ENCODE data around the gene GRK5.
A peak's percentile ranks its signal among the peaks of the same experiment; 100 is the strongest.

Gene GRK5

DNA sequence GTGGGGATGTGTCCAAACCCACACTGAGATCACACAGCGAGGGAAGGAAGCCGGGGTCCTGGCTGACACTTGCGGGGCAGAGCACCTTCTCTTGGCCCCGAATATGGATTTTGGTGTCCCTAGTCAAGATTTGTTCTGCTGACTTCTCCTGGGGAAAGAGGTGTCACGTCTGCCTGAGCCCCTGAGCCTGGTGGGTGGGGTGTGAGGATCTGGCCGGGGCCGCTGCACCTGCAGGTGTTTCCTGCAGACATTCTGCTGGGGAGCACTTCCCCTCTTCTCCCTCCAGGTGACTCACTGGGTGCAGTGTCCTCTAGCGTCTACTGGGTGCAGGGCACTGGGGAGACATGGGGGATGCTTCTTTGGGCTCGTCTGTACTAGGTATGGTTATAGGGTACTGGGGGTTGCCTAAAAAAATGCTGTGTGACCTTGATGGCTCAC lies 99.2 kb downstream of the GRK5 start:
- TF ChIP-seq CTCF (IDR thresholded peaks at IDR 0.05; ENCODE audit: low read depth, low read length), result 0 out of 2 replicates have a peak, but pooled peaks have one; percentile 13
- no peak overlapping the region for H3K4me3 ChIP-seq (ENCODE audit: low read depth, low read length)

GRCh38 chr10:119306986-119307392 lies 99.6 kb downstream of the GRK5 start:
- H3K4me3 ChIP-seq (ENCODE audit: low read depth, low read length), result no peak overlapping the region

GRCh38 chr10:119308089-119308488 lies 100.7 kb downstream of the GRK5 start:
- TF ChIP-seq CTCF (IDR thresholded peaks at IDR 0.05; ENCODE audit: low read depth, low read length), result no peak

More at GRCh38 chr10:119306986-119307392, 99.6 kb downstream of the GRK5 start:
- no peak for TF ChIP-seq CTCF (IDR thresholded peaks at IDR 0.05; ENCODE audit: low read depth, low read length)

DNA sequence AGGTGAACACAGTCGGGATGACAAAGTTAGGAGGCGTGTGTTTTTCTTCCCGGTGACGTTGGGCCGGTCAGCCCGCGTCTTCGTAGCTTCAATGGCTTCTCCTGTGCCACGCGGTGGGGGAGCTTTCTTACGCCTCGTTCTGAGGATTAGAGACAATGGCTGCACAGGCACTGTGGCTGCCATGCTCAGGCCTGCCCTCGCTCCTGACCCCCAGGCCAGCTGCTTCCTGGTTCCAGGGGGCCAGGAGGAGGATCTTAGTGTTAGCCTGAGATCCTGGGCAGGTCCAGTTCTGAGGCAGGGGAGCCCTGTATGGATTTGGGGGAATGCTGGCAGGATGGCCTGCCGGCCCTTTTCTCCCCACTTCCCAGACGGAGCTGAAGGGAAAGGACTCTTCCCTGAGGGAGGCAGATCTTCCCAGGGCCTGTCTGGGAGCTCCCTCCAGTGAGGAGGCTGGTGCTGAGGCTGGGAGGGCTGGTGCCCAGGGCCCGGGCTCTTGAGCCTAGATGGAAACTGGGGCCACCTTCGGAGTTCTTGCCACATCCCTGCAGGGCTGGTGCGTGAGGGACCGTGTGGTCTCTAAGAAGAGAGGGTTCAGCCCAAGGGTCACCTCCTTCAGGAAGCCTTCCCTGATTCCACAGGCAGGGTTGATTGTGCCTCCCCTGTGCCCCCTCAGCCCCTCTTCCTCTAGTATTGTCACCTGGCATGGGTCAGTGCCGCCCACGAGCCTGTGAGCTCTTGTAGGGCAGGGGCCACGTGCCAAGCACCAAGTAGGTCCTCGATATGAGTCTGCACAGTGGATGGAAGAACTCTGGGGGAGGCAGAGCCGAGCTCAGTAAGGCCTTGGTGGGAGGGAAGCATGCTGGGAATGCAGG lies 101.4 kb downstream of the GRK5 start:
- TF ChIP-seq CTCF (IDR thresholded peaks at IDR 0.05; ENCODE audit: low read depth, low read length), result no peak
- no peak overlapping the region for H3K4me3 ChIP-seq (ENCODE audit: low read depth, low read length)

More at GRCh38 chr10:119308089-119308488, 100.7 kb downstream of the GRK5 start:
- H3K4me3 ChIP-seq (ENCODE audit: low read depth, low read length), result no peak overlapping the region

DNA sequence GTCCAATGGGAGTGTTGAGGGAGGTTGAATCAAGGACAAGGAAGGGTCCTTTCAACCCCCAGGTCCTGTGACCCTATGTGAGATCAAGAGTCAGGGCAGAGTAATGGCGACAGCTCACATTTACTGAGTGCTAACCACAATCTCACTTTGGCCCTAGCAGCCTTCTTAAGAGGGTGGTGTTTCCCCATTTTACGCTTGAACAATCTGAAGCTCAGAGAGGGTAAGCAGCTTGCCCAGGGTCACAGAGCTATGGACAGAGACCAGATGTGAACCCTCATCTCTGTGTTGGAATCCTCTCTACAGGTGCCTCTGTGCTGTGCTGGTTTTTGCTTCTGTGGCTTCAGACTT lies 102.0 kb downstream of the GRK5 start:
- no peak overlapping the region for H3K4me3 ChIP-seq (ENCODE audit: low read depth, low read length)
- no peak for TF ChIP-seq CTCF (IDR thresholded peaks at IDR 0.05; ENCODE audit: low read depth, low read length)

- no peak for TF ChIP-seq CTCF (IDR thresholded peaks at IDR 0.05; ENCODE audit: low read depth, low read length)
- H3K4me3 ChIP-seq (ENCODE audit: low read depth, low read length), result no peak overlapping the region
These were observed 103.4 kb downstream of the GRK5 start for GRCh38 chr10:119310806-119311205.

DNA sequence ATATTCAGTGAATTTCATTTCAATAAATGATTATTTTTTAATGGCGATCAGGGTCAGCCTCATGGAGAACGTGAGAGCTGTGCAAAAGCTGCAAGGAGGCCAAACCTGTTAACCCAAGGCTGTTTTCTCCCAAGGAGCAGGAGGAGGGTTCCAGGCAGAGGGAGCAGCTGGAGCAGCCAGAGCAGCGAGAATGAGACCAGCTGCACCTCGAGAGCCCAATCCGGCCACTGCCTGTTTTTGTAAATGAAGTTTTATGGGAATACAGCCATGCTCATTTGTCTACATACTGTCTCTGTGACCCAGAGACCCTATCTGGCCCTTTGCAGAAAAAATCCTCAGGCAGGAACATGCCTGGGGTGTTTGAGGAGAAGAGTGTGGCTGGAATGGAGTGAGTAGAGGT lies 104.9 kb downstream of the GRK5 start:
- no peak overlapping the region for H3K4me3 ChIP-seq (ENCODE audit: low read depth, low read length)
- TF ChIP-seq CTCF (IDR thresholded peaks at IDR 0.05; ENCODE audit: low read depth, low read length), result no peak

Data from WI38 (cell line).